Stimulated activated CD4-positive, alpha-beta T cell treated with anti-CD3 and anti-CD28 coated beads, TNF-alpha, amount 100 ng/mL, for 24 hours (primary cell): ENCODE data around the gene GP1BB.

Experiments
- DNase-seq, 3 experiments: peaks; one replicate each; pipeline ENCODE4 v3.0.0-alpha.2; 2020; ENCODE audit warnings: low read depth in 3 of 3

Gene GP1BB

DNA sequence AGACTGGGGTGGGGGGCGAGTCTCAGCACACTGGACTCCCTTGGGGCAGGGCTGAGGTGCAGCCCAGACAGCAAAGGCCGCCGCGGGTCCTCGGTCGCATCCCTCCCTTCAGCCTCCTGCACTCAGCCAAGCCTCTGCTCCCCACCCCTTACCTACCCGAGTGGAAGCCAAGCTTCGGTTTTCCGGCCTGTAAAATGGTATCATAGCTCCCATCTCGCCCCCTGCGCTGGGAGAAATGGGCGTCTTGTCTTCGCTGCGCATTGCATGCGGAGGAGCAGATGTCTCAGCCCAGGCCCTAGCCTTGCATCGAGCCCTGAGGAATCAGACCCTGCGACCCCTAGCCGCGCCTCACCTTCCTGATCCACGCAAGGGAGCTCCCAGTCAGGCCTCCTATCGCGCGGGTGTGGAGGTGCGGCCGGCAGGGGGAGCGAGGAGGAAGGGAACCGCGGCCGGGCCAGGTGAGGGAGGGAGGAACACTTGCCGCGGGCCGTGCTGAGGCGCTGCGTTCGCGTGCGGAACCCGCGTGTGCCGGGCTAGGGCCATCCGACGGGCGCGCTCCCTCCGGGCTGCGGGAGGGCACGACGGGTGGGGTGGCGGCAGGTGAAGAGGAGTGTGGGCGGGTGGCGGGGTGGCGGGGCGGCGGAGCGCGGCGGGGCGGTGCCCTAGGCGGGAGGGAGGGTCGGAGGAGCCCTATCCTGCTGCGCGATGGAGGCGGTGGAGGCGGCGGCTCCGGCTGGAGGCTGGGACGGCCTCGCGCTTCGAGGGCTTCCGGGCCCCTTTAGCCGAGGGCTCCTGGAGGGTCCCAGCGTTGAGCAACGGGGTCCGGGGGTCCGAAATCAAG, 33.2 kb downstream of the GP1BB start:
- DNase-seq, result peak; percentile 28 to 68 (median 34)

DNA sequence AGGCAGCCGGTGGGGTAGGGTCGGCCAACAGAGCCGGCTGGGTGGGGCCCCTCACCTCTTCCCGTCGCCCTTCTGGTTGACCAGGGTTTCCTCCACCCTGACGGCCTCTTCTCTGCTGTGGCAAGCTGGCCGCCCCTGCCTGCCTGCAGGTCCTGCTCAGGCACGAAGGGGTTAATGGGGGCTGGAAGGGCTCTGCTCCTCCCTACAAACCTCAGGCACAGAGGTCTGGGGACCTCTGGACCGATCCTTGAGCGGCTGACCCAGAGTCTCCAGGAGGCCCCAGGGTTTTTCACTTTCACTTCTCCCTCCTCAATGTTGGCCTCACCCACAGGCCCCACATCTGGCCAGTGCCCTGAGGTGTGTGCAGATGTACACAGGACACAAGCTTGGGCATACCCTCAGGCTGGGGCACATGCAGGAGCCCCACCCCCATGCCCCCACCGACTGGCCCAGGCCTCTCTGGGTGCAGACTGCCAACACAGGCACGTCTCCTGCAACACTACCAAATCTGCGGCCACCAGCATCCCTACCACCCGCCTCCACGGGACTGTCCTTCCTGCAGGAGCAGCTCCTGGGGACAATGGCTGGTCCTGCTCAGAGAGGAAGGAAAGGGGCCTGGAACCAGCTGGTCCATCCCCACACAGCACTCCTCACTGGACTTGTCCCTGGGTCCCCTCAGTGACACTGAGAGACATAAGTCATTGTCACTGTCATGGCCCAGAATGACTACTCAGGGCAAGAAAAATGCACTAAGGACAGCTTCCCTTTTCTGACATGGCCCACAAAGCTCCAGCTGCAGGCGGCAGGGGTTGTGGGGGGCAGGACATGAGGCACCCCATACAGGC, 34.0 kb downstream of the GP1BB start:
- no peak for DNase-seq

DNA sequence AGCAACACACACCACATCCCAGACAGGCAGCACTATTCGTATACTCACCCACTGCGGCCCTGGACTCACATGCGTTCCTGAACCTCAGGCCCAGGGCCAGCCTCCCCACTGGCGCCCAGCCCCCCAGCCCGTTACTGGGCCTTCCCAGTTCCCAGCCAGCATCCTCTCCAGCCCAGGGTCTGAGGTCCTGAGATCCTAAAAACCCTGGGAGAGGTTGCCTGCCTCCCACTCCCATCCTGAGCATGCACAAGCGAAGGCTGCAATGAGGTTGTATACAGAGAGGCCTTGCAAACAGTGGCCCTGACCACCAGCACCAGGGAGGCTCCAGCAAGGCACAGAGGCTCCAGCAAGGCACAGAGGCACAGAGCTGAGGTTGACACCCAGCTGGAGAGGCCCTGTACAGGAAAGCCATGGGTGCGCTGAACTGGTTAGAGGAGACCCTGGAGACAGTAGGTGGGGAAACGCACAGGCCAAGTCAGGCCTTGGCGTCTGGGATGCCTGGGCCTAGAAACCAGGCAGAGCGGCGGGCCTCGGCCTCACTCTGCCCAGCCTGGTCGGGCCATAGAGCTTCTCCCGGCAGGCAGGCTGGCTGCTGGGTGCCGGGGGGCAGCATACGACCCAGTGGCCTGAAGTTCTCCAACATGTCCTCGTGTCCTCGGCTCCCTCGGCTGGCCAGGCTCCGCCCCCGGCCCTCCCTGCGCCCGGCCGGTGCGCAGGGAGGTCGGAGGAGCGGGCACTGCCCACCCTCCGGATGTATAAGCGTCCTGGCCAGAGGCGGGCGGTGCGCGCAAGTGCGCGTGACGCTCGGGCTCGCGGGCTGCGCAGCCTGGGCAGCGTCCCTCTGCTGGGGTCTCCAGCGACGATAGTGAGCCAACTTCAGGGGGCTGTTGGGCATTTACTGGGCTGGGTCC, 34.9 kb downstream of the GP1BB start:
- DNase-seq, result no peak

DNA sequence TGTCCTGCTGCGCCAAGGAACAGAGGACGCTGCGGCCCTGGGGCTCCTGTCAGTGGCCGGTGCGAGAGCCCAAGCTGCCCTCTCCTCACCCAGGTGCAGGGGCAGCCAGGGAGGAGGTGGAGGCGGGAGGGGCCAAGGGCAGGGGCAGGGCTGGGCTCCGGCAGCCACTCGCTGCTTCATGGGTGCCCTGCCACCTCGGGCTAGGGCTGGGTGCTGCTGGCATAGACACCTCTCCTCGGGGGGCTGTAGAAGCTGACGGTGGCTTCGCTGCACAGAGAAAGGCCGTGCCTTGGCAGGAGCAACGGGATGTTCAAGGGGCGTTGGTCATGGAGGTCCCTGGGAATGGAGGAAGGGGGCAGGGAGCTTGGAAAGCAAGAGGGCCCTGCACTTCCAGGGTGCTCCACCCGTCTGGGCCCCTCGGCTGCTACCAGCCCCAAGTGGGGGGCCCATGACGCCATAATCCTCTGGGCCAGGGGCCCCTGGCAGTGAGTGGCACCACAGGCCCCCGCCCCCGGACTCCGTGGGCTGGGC, 35.6 kb downstream of the GP1BB start:
- DNase-seq, result no peak

DNA sequence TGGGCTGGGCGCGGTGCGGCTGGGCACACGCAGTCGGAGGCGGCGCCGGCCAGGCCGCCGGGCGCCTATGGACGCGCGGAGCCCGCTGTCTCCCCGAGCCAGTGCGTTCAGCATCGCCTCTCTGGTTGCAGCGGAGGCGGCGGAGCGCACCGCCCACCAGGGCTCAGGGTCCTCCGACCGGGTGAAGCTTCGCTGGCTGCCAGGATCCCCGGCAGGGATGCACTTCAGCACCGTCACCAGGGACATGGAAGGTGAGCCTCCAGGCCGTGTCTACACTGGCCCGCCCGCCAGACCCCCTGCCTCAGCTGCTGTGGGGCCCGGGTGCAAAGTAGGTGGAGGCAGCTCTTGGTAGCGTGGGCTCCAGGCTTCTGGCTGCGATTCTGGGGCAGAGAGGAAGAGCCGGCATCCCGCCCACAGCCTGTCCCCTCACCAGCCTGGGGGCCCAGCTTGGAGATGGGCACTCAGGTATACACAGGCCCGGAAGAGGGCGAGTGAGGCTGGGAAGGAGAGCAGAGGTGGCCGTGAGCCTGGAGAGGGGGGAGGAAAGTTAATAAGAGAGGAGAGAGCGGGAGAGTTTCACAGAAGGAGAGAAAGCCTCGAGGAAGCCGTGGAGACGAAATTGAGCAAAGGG, 36.2 kb downstream of the GP1BB start:
- DNase-seq, result no peak

DNA sequence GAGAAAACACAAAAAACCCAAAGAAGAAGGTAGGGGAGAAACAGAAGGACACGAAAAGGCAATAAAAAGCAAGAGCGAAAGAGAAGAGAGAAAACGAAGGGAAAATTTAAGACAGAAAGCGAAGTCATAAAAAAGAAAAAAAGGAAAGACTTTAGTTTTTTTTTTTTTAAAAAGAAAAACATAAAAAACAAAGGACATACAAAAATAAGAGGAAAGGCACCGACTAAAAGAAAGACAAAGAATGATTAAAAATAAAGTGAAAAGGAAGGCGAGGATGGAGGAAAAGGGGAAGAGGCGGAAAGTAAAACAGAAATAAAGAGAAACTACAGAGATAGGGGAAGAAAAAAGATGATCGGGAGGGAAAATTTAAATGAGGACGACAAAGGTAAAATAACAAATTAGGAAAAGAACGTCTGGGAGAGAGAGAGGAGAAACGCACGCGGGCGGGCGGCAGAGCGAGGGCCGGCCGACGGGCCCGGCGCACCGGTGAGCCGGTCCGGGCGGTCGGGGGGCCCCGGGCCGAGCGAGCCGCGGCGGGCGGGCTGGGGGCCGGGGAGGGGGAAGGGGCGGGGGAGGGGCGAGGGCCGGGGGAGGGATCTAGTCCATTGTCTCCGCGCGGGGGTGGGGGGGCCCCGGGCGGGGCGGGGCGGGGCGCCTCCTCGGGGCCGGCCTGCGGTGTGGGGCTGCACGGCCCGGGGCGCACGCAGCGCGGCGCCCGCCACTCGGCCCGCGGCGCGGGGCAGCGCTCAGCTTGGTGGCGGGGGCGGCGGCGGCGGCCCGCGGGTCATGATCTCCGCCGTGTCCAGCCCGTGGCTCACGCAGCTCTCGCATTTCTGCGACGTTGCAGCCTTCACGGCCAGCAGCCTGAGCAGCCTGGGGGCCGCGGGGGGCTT, 37.0 kb downstream of the GP1BB start, which contains the start of gene TBX1:
Gene TBX1, plus strand, starts transcription at position 721 of the 893 bp plus-strand sequence. Its CDS starts 66 bp downstream, at position 787.
- no peak for DNase-seq

DNA sequence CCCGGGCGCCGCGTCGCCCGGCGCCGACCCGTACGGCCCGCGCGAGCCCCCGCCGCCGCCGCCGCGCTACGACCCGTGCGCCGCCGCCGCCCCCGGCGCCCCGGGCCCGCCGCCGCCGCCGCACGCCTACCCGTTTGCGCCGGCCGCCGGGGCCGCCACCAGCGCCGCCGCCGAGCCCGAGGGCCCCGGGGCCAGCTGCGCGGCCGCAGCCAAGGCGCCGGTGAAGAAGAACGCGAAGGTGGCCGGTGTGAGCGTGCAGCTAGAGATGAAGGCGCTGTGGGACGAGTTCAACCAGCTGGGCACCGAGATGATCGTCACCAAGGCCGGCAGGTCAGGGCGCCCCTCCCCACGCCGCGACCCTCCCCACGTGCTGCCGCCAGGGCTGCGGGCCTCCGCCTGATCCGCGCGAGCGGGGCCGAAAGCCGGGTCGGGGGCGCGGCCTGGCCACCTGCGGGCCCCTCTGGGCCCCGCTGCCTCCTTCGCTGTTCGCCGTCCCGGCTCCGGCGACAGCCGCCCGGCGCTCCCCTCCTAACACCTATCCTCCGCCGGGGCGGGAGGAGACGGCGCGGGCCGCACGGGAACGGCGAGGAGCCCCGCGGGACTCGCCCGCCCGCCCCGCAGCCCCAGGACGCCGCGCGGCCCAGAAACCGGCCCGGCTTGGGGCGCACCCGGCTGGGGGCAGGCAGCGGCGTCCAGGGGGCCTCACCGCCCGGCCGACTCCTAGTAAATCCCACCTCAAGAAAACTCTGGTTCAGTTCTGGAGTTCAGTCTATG, 37.8 kb downstream of the GP1BB start:
- DNase-seq, result no peak

DNA sequence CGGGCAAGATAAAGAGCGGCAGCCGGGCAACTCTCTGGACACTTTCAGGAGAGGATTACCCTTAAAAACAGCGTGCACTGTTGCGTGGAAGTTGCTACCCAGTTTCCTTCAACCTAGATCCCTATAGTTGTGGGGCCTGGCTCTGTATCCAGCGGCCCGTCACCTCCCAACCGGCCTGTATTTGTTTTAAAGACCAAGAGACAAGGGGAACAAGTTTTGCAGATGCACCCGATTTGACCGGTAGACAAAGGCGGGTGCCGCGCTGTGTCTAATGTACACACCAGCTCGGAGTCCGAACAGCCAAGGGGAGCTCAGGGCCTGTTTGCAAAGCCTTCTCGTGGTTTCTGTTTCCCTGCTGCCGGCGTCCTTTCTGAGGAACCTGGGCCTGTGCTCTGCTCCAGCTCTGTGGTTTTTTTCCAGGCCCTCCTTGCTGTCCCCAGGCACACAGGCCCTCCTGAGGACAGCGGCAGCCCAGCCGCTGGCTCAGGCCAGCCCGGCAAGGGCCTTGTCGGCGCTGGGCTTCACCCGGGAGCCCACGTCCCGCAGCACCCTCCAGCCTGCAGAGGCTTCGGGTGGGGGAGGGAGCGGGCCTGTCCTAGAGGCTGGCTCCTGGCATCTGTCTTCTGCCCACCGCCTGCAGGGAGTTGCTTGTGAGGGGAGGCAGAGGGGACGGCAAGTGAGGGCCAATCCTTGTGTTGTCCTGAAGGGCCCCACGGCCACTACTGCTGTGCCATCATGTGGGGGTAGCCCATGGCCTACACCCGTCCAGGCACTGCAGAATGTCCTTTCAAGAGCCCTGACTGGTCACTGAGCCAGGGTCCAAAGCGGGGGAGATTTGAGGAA, 38.6 kb downstream of the GP1BB start:
- DNase-seq, result no peak

DNA sequence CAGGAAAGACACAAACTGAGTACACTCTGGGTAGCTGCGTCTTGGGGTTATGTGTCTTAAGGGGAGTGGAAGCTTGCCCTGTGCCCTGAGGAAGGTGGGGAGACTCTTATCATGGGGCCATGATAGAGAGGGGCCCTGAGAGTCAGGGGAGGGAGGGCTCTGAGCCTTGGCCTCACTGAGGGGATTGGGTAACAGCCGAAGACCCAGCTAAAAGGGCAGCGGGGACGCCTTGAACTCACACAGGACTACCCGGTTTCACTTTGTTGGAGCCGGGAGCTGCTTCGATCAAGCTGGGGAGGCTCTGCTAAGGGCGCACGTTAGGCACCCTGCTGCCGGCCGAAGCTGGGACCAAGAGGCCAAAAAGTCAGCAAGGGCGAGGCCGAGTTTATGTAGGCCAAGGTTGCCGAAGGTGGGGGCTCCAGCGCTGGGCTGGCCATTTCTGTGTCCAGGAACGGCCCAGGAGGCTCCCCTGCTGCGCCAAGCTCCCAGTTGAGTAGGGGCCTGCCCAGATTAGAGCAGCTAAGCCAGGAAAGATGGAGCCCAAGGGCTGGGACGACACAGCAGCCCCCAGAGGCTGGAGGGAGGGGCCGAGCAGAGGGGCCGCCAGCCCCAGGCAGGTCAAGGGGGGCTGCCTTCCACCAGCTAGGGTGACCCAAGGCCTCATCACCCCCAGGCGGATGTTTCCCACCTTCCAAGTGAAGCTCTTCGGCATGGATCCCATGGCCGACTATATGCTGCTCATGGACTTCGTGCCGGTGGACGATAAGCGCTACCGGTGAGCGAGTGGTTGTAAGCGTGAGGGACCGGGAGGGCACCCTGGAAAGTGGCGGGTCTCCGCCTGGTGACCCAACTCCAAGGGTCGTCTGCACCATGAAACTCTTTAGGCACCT, 39.5 kb downstream of the GP1BB start:
- no peak for DNase-seq

DNA sequence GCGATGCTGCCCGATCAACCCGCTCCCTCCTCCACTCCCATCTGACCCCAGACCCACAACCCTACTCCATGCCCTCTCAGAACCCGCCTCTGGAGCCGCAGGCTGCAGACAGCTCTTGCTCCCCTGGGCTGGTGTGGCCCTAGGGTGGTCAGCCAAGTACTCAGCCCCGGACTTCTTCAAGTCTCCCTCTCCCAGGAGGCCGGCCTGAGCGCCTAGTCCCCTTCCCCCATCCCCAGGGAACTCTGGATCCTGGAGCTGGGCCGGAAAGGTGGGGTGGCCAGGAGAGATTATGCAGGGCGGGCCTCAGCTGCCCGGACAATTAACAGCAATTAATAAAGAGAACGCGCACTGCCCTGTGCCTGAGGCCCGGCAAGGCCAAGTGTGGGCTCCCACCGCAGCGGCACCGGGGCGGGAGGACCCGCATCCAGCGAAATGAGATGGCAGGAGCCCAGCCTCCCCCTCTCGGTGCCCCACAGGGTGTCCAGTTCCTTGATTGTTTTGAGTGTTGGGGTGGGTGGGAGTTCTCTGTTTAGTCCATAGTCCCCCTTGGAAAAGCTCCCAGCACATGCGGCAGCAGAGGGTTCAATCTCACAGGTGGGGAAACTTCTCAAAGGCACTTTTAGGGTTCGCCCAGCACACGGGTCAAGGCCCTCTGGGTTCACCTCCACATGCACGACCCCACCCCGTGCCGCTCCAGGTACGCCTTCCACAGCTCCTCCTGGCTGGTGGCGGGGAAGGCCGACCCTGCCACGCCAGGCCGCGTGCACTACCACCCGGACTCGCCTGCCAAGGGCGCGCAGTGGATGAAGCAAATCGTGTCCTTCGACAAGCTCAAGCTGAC, 40.3 kb downstream of the GP1BB start:
- DNase-seq, result no peak

DNA sequence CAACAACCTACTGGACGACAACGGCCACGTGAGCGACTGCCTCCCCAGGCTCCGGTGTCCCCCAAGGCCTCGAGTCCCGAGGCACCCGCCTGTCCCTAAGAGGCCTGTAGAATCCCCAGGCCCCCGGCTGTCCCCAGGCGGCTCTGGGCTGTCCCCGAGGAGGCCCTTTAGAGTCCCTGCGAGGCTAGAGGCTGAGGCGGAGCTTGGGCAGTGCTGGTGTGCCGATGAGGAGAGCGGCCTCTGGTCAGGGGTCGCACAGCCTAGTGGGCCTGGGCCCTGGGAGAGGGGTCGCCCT, 40.9 kb downstream of the GP1BB start:
- DNase-seq, result no peak

DNA sequence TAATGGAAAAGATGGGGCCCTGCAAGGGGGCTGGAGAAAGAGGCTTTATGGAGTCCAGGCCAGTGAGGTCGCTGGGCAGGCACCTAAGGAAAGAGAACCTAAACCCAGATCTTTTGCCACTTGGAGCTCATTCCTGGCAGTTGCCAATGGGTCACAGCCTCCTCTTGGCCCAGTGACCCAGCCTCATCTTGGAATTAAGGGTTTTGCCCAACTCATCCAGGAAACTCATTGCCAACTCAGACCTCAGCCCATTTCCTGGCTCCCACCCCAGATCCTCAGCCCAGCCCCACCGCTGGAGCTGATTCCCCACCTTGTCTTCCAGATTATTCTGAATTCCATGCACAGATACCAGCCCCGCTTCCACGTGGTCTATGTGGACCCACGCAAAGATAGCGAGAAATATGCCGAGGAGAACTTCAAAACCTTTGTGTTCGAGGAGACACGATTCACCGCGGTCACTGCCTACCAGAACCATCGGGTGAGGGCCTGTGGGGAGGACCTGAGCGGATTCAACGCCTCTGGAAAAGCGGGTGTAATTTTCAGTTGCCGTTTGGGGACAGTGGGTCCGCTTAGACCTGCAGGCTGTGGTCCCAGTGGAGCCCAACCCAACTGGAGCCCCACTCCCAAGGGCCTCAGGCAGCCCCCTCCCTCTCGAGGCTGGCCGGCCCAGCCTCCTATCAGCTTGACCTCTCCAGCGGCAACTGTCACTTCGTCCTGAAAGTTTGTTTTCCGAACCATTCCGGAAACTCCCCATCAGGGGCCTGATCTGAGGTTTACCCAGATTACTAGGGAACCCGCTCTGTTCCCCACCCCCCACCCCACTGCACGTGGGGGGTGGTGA, 41.5 kb downstream of the GP1BB start:
- no peak for DNase-seq

DNA sequence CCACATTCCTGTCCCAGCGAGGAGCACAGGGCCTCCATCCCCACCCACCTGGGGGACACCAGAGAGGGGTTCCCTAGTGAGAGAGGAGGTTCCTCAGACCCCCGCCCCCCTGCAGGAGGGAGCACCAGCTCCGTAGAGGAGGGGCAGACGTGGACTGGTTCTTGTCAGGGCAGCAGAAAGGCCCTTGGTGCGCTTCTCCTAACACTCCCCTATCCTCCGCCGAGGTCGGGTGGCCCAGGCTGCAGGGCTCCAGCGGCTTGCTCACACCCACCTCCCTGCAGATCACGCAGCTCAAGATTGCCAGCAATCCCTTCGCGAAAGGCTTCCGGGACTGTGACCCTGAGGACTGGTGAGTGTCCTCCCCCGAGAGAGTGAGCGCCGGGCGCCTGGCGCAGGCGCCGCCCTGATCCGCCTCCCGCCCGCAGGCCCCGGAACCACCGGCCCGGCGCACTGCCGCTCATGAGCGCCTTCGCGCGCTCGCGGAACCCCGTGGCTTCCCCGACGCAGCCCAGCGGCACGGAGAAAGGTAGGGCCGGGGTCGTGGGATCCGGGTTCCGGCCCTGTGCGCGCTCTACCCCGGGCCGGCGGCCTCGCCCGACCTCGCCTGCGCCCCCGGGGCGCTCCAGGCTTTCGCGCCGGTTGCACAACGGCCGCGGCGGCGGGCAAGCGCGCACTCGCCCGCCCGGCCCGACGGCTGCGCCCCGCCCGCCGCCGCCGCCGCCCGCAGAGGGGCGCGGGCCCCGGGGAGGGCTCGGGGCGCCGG, 42.3 kb downstream of the GP1BB start:
- no peak for DNase-seq

DNA sequence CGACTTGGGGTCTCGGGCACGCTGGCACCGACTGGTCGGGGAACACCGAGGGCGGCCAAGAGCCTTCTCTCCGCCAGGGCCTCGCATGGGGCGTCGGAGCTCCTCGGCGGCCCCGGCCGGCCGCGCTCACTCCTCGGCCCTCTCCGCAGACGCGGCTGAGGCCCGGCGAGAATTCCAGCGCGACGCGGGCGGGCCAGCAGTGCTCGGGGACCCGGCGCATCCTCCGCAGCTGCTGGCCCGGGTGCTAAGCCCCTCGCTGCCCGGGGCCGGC, 42.8 kb downstream of the GP1BB start:
- no peak for DNase-seq
